ENCODE results near the gene ERCC2.
A peak's percentile ranks its signal among the peaks of the same experiment; 100 is the strongest.

Gene ERCC2

DNA sequence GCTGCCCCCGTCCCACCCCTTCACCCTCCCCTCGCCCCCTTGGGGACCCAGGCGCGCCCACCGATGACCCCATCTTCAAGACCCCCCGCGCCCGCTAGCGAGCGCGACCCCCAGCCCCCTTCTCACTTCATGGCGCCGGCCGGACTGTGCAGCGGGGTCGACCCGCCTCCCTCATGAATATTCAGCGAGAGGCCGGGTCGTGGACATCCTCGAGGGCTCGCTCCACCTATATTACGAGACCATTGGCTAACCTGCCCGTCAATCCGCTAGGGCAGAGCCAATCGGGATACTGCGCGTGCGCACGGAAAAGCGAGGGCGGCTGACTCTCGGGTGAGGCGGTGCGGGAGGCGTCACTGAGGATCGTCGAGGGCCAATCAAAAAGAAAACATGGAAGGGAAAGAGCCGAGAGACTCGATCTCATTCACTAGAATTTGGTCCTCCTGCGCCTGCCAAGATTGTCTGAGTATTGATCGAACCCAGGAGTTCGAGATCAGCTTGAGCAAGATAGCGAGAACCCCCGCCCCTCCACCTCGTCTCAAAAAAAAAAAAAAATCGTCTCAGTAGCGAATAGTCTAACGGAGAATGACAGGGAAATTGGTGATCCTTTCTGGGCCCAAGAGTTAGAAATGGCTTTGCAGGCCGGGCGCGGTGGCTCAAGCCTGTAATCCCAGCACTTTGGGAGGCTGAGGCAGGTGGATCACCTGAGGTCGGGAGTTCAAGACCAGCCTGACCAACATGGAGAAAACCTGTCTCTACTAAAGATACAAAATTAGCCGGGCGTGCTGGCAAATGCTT, at the start of gene ERCC2:
TSS of gene ERCC2 (minus strand) at position 164 of the 795 bp plus-strand sequence. CDS start at position 131, 33 bp downstream.
- Histone ChIP-seq H3K4me2 (ENCODE audit: low read depth, low read length, poor library complexity, severe bottlenecking) (peak within 1 kb of the TSS; percentile 88), H3K36me3 (ENCODE audit: insufficient read depth, low read length) (no peaks in the 10 kb centered on the region), H3K4me3 (ENCODE audit: low read length, poor library complexity, severe bottlenecking) (peak within 1 kb of the TSS; percentile 98), H4K20me1 (ENCODE audit: insufficient read depth, low read length, poor library complexity, severe bottlenecking) (no peaks in the 10 kb centered on the region), H2AFZ (ENCODE audit: low read length) (peak within 1 kb of the TSS; percentile 87), H3K79me2 (ENCODE audit: insufficient read depth, low read length) (peaks cover 7% of the 10 kb centered on the region; the same call in 1 of the 2 replicates), H3K4me1 (ENCODE audit: insufficient read depth, low read length, poor library complexity, severe bottlenecking) (peaks cover 11% of the 10 kb centered on the region), H3K9ac (ENCODE audit: low read depth, low read length, poor library complexity, severe bottlenecking) (peak within 1 kb of the TSS; percentile 82), H3K9me3 (ENCODE audit: insufficient read depth, low read depth, low read length) (no peaks in the 10 kb centered on the region), H3K27me3 (ENCODE audit: insufficient read depth, low read length, poor library complexity, severe bottlenecking) (no peaks in the 10 kb centered on the region), H3F3A (ENCODE audit: low read depth) (no peaks in the 10 kb centered on the region), H3K9me2 (replicated peaks; ENCODE audit: low read depth, low read length) (no peaks in the 10 kb centered on the region)
- TF ChIP-seq, protein P1, sequence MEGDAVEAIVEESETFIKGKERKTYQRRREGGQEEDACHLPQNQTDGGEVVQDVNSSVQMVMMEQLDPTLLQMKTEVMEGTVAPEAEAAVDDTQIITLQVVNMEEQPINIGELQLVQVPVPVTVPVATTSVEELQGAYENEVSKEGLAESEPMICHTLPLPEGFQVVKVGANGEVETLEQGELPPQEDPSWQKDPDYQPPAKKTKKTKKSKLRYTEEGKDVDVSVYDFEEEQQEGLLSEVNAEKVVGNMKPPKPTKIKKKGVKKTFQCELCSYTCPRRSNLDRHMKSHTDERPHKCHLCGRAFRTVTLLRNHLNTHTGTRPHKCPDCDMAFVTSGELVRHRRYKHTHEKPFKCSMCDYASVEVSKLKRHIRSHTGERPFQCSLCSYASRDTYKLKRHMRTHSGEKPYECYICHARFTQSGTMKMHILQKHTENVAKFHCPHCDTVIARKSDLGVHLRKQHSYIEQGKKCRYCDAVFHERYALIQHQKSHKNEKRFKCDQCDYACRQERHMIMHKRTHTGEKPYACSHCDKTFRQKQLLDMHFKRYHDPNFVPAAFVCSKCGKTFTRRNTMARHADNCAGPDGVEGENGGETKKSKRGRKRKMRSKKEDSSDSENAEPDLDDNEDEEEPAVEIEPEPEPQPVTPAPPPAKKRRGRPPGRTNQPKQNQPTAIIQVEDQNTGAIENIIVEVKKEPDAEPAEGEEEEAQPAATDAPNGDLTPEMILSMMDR (conservative IDR thresholded peaks at IDR 0.05; ENCODE audit: low read length), result no peak
- no peak for TF ChIP-seq EZH2phosphoT487 (IDR thresholded peaks at IDR 0.05; ENCODE audit: borderline replicate concordance)

DNA sequence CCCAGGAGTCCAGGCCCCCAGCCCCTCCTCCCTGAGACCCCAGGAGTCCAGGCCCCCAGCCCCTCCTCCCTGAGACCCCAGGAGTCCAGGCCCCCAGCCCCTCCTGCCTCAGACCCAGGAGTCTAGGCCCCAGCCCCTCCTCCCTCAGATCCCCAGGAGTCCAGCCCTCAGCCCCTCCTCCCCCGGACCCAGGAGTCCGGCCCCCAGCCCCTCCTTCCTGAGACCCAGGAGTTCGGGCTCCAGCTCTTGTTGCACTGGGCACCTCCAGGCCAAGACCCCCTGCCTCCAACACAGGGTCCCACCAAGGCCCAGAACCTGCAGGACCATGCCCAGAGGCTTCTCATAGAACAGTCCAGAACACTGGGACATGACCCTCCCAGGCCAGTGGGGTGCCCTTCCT, 49.5 kb upstream of the ERCC2 start:
- Histone ChIP-seq H3K9ac (ENCODE audit: low read depth, low read length, poor library complexity, severe bottlenecking) (peak overlapping the region; percentile 40), H3K4me2 (ENCODE audit: low read depth, low read length, poor library complexity, severe bottlenecking) (peak overlapping the region; percentile 14), H3K4me3 (ENCODE audit: low read length, poor library complexity, severe bottlenecking) (no peak overlapping the region), H2AFZ (ENCODE audit: low read length) (no peak overlapping the region), H3K79me2 (ENCODE audit: insufficient read depth, low read length) (peaks cover 16% of the 10 kb centered on the region), H3K4me1 (ENCODE audit: insufficient read depth, low read length, poor library complexity, severe bottlenecking) (peaks cover 27% of the 10 kb centered on the region), H3F3A (ENCODE audit: low read depth) (0 out of 2 replicates have a peak, but pooled peaks cover 3% of the 10 kb centered on the region), H4K20me1 (ENCODE audit: insufficient read depth, low read length, poor library complexity, severe bottlenecking) (peaks cover 5% of the 10 kb centered on the region), H3K9me3 (ENCODE audit: insufficient read depth, low read depth, low read length) (no peaks in the 10 kb centered on the region), H3K27me3 (ENCODE audit: insufficient read depth, low read length, poor library complexity, severe bottlenecking) (no peaks in the 10 kb centered on the region), H3K9me2 (replicated peaks; ENCODE audit: low read depth, low read length) (no peaks in the 10 kb centered on the region), H3K36me3 (ENCODE audit: insufficient read depth, low read length) (peaks cover 7% of the 10 kb centered on the region; the same call in 1 of the 2 replicates)
- TF ChIP-seq, protein P1 (conservative IDR thresholded peaks at IDR 0.05; ENCODE audit: low read length), result no peak
- TF ChIP-seq EZH2phosphoT487 (IDR thresholded peaks at IDR 0.05; ENCODE audit: borderline replicate concordance), result no peak

DNA sequence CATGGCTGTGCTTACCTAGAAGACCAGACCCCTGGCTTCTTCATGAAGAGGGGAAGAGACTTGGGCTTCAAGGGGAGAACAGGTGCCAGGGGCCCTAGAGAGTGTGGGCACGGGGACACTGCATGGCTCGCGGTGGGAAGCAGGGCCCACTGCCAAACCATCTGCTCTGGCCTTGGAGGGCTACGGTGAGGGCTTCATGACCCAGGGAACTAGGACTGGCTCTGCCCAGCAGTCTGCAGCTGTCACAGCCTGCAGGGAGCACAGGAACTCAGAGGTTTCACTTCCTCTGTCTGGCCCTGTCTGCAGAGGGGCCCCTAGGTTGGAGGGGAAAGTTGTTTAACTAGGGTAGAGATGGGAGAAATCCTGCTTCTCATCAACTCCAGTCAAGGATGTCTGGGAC, 49.0 kb upstream of the ERCC2 start:
- H2AFZ ChIP-seq (ENCODE audit: low read length), result no peak overlapping the region
- no peaks in the 10 kb centered on the region for H3K9me3 ChIP-seq (ENCODE audit: insufficient read depth, low read depth, low read length)
- peaks cover 16% of the 10 kb centered on the region for H3K79me2 ChIP-seq (ENCODE audit: insufficient read depth, low read length)
- no peaks in the 10 kb centered on the region for H3F3A ChIP-seq (ENCODE audit: low read depth)
- no peaks in the 10 kb centered on the region for H3K9me2 ChIP-seq (replicated peaks; ENCODE audit: low read depth, low read length)
- no peaks in the 10 kb centered on the region for H3K27me3 ChIP-seq (ENCODE audit: insufficient read depth, low read length, poor library complexity, severe bottlenecking)
- TF ChIP-seq, protein P1 (conservative IDR thresholded peaks at IDR 0.05; ENCODE audit: low read length), result no peak
- H3K36me3 ChIP-seq (ENCODE audit: insufficient read depth, low read length), result peaks cover 7% of the 10 kb centered on the region; the same call in 1 of the 2 replicates
- H3K4me1 ChIP-seq (ENCODE audit: insufficient read depth, low read length, poor library complexity, severe bottlenecking), result peaks cover 23% of the 10 kb centered on the region
- peak overlapping the region; percentile 23 for H3K4me3 ChIP-seq (ENCODE audit: low read length, poor library complexity, severe bottlenecking)
- peak overlapping the region; percentile 14 for H3K4me2 ChIP-seq (ENCODE audit: low read depth, low read length, poor library complexity, severe bottlenecking)
- H4K20me1 ChIP-seq (ENCODE audit: insufficient read depth, low read length, poor library complexity, severe bottlenecking), result peaks cover 5% of the 10 kb centered on the region
- peak overlapping the region; percentile 40 for H3K9ac ChIP-seq (ENCODE audit: low read depth, low read length, poor library complexity, severe bottlenecking)
